B cell (primary cell): ENCODE measurements around the gene TMEM131. TPM values are rescaled to one million over a fixed set of nuclear protein-coding genes. Genes with fewer than 3 reads are reported as not detected.

ENCODE experiments used
- ATAC-seq: fragments of 200-7000 bp; cut with Tn5 transposase; one replicate; pipeline ENCODE4 v1.10.0; 2021; ENCODE audit warnings: low read depth, mild to moderate bottlenecking, moderate number of reproducible peaks, moderate library complexity
- CTCF ChIA-PET: fragments of 350-600 bp; sonication (Branson Sonifier 250); formaldehyde crosslinking; loops from one replicate; lab custom pipeline; 2021; ENCODE audit warnings: antibody characterized with exemption, inconsistent platforms; lab: Charles Lee
- POLR2A ChIA-PET: fragments of 350-600 bp; sonication (Branson Sonifier 250); formaldehyde crosslinking; loops from one replicate; lab custom pipeline; 2021; ENCODE audit warnings: antibody characterized with exemption; lab: Charles Lee
- DNase-seq: peaks from one replicate; pipeline ENCODE4 v3.0.0; 2013
- H2AFZ ChIP-seq: 2 replicates; pipeline ENCODE4 v1.6.1; 2012; ENCODE audit warnings: mild to moderate bottlenecking, low read depth, low read length; ENCODE audit not compliant: insufficient read depth, poor library complexity, severe bottlenecking
- H3K27ac ChIP-seq, 2 donors: 1 replicate in 1 of 2; 2 replicates in 1 of 2; pipeline ENCODE4 v1.5.1; 2012 to 2013; ENCODE audit warnings: low read length in 2 of 2, mild to moderate bottlenecking in 2 of 2, moderate library complexity in 1 of 2
- H3K27me3 ChIP-seq, 4 experiments: fragments of 200-600 bp in 1 of 4; sonication (generic) in 1 of 4; replicated peaks in 1 of 4; 1 replicate in 2 of 4; 2 replicates in 2 of 4; pipeline versions ENCODE4 v1.6.1 to v1.7.0; 2013 to 2016; ENCODE audit warnings: low read length in 3 of 4, mild to moderate bottlenecking in 2 of 4, mixed read lengths in 1 of 4, moderate library complexity in 1 of 4; ENCODE audit not compliant: insufficient read depth in 4 of 4, control insufficient read depth in 3 of 4; ENCODE audit errors: control extremely low read depth in 1 of 4
- H3K36me3 ChIP-seq, 2 experiments: replicated peaks in 1 of 2; 1 replicate in 1 of 2; 2 replicates in 1 of 2; pipeline versions ENCODE4 v1.6.1 to v1.7.1; 2013; ENCODE audit warnings: low read length in 1 of 2; ENCODE audit not compliant: insufficient read depth in 2 of 2, control insufficient read depth in 1 of 2; ENCODE audit errors: control extremely low read depth in 1 of 2, extremely low read depth in 1 of 2
- H3K4me1 ChIP-seq, 2 donors: fragments of 200-600 bp in 1 of 2; sonication (generic) in 1 of 2; 1 replicate in 1 of 2; 2 replicates in 1 of 2; pipeline versions ENCODE4 v1.5.1 to v1.6.1; 2013 to 2017; ENCODE audit warnings: low read length in 2 of 2; ENCODE audit not compliant: control insufficient read depth in 2 of 2, insufficient read depth in 2 of 2
- H3K4me2 ChIP-seq: replicated peaks from 2 replicates; pipeline ENCODE3; 2012; ENCODE audit warnings: mild to moderate bottlenecking, low read depth, low read length; ENCODE audit not compliant: poor library complexity, severe bottlenecking
- H3K4me3 ChIP-seq, 5 experiments: fragments of 200-600 bp in 1 of 5; sonication (generic) in 1 of 5; 1 replicate in 3 of 5; 2 replicates in 2 of 5; pipeline versions ENCODE4 v1.5.1 to v1.7.0; 2011 to 2016; ENCODE audit warnings: low read length in 4 of 5, mild to moderate bottlenecking in 4 of 5, low read depth in 2 of 5, control low read depth in 1 of 5, moderate library complexity in 1 of 5; ENCODE audit not compliant: insufficient read depth in 1 of 5; ENCODE audit errors: control extremely low read depth in 1 of 5, extremely low read depth in 1 of 5
- H3K79me2 ChIP-seq: fragments of 200-600 bp; sonication (generic); one replicate; pipeline ENCODE4 v1.6.0; 2016; ENCODE audit warnings: low read length; ENCODE audit not compliant: control insufficient read depth, insufficient read depth
- H3K9ac ChIP-seq: fragments of 200-600 bp; sonication (generic); 2 replicates; pipeline ENCODE4 v1.6.1; 2017; ENCODE audit warnings: mild to moderate bottlenecking, low read length, moderate library complexity
- H3K9me3 ChIP-seq, 3 donors: one replicate each; pipeline versions ENCODE4 v1.6.1 to v1.7.1; 2013; ENCODE audit warnings: low read length in 2 of 3; ENCODE audit not compliant: control insufficient read depth in 2 of 3, insufficient read depth in 1 of 3; ENCODE audit errors: control extremely low read depth in 1 of 3
- H4K20me1 ChIP-seq: 2 replicates; pipeline ENCODE4 v1.6.0; 2012; ENCODE audit warnings: mild to moderate bottlenecking, low read length; ENCODE audit not compliant: insufficient read depth, control insufficient read depth, poor library complexity, severe bottlenecking
- H3K27ac Mint-ChIP-seq: one replicate; pipeline ENCODE4 v1.8.0; 2021; ENCODE audit warnings: mixed read lengths
- H3K27me3 Mint-ChIP-seq: one replicate; pipeline ENCODE4 v1.8.0; 2021; ENCODE audit warnings: mixed read lengths
- H3K4me1 Mint-ChIP-seq: one replicate; pipeline ENCODE4 v1.8.0; 2021; ENCODE audit warnings: mixed read lengths
- H3K4me3 Mint-ChIP-seq: one replicate; pipeline ENCODE4 v1.8.0; 2021; ENCODE audit warnings: mixed read lengths
- H3K9me3 Mint-ChIP-seq: one replicate; pipeline ENCODE4 v1.8.0; 2022; ENCODE audit warnings: mixed read lengths; ENCODE audit not compliant: insufficient read depth
- CTCF ChIP-seq: fragments of 200-600 bp; IDR thresholded peaks from one replicate; pipeline ENCODE4 v1.8.0; 2022; ENCODE audit warnings: antibody characterized with exemption, mild to moderate bottlenecking
- EZH2 ChIP-seq: IDR thresholded peaks from 2 replicates; pipeline ENCODE4 v1.6.1; 2012; ENCODE audit warnings: borderline replicate concordance, low read depth, mild to moderate bottlenecking, moderate library complexity, low read length; ENCODE audit not compliant: insufficient read depth, poor library complexity, severe bottlenecking
- WGBS: methylation state at CpG from one replicate; pipeline ENCODE4 v1.1.5; 2013; ENCODE audit warnings: missing lambda C conversion rate; ENCODE audit not compliant: insufficient coverage; 5-methylcytosine and 5-hydroxymethylcytosine counted together
- intact Hi-C: fragments of 100-400 bp; cut with micrococcal nuclease; formaldehyde crosslinking; loops from one replicate; pipeline ENCODE4 v1.10.0; 2022
- polyA plus RNA-seq: library from polyadenylated mRNA; depleted of rRNA; stranded (reverse); fragments of >200 nt; gene quantifications from 2 replicates; pipeline ENCODE4 v1.2.3, GENCODE V29; 2012
- total RNA-seq, 2 donors: library from RNA; stranded (reverse); fragments of 120-200 nt in 1 of 2; gene quantifications; 1 replicate in 1 of 2; 2 replicates in 1 of 2; pipeline versions ENCODE4 v1.2.3 to v1.2.4, GENCODE V29; 2013 to 2022

TMEM131 gene
- total and polyA plus RNA-seq, 2 donors (not counting 1 experiment from before 2014, with no cell fraction given), result 24.3 to 101 TPM

- Mint-ChIP-seq H3K4me3 (no peak overlapping the region), H3K27ac (no peak overlapping the region), H3K9me3 (no peaks in the 10 kb centered on the region), H3K4me1 (no peaks in the 10 kb centered on the region), H3K27me3 (peaks cover 4% of the 10 kb centered on the region)
- no peaks in the 10 kb centered on the region for H3K79me2 ChIP-seq
- 96% methylated on average over 43 of the region's 44 CpGs for WGBS
- H3K36me3 ChIP-seq, result no peaks in the 10 kb centered on the region
- no peak overlapping the region for H2AFZ ChIP-seq
- no peaks in the 10 kb centered on the region for H4K20me1 ChIP-seq
- no peak overlapping the region for H3K27ac ChIP-seq
- no peak overlapping the region for H3K4me3 ChIP-seq
- no peaks in the 10 kb centered on the region for H3K4me1 ChIP-seq
- intact Hi-C loops, result no loop called here
- DNase-seq (no peak), ATAC-seq (no peak)
- no peaks in the 10 kb centered on the region for H3K27me3 ChIP-seq
- H3K9me3 ChIP-seq, result peaks cover 0 to 11% (median 5%) of the 10 kb centered on the region in 3 donors
- ChIA-PET CTCF (no interaction called here), POLR2A (no interaction called here)
- no peak for TF ChIP-seq EZH2
- TF ChIP-seq CTCF, result no peak
- no peak overlapping the region for H3K4me2 ChIP-seq
- no peak overlapping the region for H3K9ac ChIP-seq
These were observed 261.4 kb downstream of the TMEM131 start for GRCh38 chr2:97734061-97735051.
